Stimulated activated CD4-positive, alpha-beta T cell treated with anti-CD3 and anti-CD28 coated beads, TNF-alpha, amount 100 ng/mL, for 24 hours (primary cell): ENCODE data around the gene MGMT.

ENCODE experiments used
- DNase-seq, 3 experiments: peaks; one replicate each; pipeline ENCODE4 v3.0.0-alpha.2; 2020; ENCODE audit warnings: low read depth in 3 of 3

Gene MGMT

DNA sequence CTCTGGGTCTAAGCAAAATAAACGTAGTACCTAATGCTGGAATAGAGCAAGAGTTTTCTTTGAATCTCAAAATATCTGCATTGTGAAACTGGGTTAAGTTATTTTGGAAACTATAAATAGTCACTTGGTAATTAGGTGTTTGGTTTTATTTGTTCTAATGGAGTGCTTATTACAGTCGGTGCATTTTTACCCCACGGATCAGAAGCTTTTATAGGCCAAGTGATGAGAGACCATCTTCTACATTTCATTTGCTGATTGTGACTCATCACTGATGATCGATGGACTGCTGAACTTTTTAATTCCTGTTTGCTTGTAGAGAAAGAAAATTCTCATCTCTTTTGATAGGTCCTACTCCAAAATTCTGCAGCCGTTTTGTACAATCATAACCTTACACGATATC lies 28.2 kb downstream of the MGMT start:
- DNase-seq, result no peak

DNA sequence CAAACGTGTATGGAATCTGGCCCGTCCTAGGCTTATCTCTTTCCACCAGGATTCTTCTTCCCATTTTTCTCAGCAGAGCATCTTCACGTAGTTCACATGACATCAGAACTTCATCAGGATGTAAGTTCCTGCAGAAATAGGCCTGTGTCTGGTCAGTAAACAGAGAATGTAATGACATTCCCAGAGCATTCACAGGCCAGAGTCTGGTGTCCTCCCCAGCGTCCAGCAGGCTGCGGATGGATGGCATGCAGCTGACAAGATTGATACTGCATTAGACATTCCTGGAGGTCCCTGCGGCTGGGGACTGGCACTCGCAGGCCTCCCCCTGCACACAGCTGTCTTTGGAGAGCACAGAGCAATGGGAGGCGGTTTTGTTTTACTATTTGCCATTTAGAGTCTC lies 28.7 kb downstream of the MGMT start:
- DNase-seq, result no peak

DNA sequence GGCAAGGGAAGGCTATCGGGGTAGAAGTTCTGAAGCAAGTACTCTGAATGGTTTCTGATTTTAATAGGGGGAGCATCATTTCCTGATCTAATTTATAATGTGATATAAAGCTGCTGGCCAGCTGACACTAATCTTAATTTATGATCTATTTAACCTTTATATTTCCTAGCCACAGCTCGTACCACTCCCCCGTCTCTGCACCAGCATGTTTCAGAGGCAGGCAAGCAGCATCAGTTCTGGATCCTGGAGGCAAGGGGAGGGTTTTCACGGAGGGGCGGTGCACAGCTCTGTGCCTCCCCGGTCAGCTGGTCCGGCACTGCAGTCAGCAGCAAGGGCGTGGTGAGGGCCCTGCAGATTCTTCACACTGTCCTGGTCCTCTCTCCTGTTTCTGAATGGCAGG lies 30.0 kb downstream of the MGMT start:
- DNase-seq, result no peak

DNA sequence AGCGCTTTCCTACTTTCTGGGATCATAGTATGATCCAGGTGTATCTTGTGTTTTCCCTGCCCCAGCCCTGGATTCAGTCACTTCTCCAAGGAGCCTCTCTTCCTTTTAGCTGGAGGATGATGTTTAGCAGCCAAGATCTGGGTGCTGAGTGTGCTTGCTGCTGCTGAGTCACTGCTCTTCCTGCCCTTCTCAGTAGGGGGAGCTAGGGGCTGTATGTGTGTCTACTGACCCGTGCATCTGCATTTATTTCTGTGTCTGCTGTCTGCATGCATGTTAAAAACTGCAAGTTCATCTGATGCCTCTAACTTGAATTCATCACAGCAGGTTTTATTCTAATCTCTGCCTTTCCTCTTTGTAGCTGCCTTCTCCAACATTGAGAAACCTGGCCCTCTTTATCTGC lies 31.6 kb downstream of the MGMT start:
- DNase-seq, result no peak

DNA sequence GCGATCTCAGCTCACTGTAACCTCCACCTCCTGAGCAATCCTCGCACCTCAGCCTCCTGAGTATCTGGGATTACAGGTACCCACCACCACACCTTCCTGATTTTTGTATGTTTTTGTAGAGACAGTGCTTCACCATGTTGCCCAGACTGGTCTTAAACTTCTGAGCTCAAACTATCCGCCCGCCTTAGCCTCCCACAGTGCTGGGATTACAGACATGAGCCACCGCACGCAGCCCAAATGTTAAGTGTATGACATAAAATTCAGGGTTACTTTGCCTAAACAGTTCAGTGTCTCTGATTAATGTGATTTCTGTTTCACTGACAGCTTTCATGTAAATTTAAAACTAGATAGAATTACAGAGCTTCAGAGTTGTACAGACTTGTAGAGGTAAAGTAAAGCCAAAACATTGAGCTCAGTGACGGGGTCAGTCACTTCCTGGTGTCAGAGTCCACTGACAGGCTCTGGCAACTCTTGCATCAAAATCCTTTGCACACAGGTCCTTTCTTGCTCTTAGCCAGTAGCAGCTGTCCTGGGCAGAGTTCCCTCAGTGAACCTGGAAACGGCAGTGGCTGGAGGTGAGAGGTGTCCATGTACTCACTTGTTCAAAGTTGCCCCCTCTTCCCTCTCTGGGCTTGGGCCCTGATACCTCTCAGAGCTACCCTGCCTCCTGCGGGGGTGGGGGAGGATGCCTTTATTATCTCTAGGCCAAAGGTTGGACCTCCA lies 33.7 kb downstream of the MGMT start:
- DNase-seq, result no peak

DNA sequence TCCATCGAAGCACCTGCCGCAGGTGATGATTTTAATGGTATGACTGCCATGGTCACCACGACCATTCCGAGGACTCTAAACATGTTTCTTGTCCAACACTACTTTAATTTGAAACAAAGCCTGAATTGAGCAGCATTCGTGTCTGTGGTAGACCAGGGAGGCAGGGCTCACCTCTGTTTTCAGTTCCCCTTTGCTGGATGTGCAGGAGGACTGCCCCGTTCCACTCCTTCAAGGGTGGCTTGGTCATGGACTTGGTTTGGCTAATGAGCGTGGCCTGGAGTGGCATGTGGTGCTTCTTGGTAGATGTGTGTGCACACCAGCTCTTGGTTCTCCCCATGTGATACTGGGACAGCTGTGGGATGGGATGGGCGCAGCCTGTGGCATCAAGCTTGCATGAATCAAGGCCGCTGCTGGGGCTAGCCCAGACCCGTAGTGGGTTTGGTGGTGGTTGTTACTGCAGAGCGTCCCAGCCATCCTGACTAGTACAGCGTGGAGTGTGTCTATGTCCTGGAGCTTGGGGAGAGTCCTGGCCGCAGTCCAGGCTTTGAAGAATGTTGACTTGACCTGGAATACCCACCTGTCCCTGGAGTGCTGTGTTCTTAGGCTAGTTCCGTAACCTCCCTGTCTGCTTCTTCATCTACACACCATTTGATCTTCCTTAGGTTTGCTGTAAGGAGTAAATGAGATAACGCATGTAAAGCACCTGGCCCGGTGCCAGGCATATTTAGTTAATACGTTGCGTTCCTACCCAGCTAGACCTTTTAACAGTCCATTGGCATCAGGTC lies 34.8 kb downstream of the MGMT start:
- DNase-seq, result no peak

DNA sequence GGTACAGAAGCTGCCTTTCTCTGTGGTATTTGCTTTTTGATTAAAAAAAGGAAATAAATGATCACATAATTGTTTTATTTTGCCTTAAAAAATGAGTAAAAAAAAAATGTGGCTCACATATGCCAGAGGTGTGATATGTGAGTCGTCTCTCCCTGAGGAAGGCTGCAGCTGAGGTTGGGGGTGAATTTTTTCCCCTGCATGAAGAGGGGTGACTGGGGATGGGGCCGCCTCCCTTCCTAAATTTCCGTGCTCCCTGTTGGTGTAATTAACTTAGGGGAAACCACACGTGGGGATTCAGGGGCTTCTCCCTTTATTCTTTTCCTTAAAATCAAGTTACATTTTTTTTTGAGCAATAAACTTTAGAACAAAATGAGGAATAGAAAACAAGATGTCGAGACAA lies 35.4 kb downstream of the MGMT start:
- no peak for DNase-seq

DNA sequence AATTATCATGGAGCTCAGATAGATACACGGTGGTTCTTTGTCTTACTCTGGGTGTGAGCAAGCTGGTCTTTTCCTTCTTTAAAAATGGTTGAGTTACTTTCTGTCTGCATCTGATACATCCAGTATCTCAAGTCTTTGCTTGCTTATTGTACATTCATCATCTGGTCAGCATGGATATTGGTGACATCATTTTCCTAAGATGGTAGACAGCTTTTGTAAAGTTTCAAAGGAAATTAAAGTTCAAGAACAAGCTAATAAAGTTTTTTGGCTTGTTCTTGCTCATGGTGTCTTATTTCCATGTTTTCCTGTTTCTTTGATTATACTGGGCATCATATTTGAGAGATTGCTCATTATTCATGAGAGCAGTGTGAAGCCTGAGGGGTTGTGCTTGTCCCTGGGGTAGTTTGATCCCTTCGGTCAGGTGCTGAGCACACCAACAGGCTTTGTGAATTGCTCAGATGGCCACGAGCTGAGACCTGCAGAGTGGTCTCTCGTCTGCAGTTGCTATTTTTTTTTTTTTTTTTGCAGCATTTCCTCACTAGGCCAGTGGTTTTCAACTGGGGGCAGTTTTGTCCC lies 38.5 kb downstream of the MGMT start:
- DNase-seq, result no peak

DNA sequence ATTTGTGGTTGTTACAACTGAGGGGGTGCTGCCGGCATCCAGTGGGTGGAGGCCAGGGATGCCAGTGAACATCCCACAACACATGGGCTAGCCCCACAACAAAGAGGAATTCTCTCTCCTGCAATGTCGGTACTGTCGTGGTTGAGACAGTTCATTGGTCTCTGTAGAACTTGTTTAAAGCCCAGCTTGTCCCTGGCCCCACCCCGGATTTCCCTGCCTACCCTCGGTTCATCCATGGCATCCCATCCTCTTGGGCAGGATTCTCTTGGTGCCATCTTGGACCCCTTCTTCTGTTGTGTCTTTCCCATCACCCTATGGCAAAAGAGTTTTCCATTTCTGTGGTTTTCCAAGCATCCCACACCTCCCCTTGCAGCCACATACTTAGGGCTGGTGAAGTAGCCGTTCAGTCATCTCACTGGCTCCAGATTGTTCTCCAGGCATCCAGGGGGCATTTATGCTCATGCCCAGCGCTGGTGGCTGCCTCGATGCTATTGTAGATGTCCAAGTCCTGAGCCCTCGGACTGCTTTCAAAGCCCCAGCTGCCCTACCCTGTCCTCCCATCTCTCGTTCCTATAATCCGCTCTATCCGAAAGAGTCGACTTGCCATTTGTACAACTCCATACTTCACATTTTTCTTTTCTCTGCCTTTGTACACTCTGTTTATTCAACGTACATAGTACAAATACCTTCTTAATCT lies 39.2 kb downstream of the MGMT start:
- DNase-seq, result no peak

DNA sequence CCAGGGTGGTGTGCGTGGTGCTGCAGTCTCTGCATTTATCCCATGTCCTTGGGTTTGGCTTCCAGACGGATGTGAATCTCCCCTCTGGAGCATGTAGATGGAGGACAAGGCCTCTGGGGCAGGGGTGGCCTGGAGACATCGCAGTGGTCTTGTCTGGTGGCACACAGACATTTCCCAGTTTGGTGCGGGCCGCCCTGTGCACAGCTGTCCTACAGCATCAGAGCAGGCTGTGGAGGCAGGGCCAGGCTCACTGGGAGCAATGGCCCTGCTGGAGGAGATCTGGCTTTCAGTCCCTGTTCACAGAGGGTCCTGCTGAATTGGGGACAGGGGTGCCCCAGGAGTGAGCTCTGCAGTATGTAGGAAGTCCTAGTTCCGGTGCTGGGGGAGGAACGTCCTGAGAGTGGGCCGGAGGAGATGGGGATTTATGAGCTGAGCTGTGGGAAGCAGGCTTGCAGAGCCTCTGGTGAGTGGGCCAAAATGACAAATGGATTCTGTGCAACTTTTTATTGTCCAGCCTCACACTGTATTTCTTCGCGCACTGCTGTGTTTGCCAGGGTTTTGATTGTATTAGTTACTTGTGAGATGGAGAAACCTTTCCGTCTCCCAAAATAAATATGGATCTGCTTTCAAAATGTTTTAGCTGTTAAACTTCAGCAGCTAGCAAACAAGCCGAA lies 40.3 kb downstream of the MGMT start:
- DNase-seq, result no peak

DNA sequence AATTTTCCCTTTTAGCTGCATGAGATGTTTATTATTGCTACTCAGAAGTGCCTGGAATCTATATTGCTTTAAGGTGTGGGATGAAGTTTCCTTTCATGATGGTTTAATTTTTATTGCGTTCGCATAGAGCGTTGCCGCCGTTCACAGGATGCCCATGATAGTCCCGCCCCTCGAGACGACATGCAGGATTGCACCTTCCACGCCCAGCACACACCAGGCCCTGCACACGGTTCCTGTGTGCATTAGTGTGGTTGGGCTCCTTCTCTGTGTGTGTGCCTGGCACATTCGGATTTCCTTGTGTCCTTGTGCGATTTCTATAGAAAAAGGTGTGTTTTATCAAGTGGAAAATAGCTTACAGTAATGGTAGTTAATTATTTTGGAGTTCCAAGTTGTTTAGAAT lies 42.1 kb downstream of the MGMT start:
- no peak for DNase-seq

DNA sequence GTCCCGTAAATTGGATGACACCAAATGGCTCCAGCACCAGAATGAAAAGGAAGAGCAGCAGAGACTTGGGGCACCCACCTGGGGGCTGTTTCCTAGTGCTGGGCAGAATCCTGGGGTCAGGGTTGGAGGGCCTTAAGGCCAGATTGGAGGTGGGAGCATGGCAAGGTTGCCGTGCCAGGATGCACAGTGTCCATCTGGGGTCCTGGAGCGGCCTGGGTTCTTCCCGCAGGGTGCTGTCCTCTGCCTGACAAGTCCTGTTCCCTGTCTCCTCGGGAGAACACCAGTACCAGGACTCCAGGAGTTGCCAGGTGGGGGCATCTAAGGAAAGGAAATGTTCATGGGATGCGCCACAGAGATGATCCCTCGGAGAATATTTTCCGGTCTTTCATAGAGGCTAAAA lies 42.8 kb downstream of the MGMT start:
- no peak for DNase-seq

DNA sequence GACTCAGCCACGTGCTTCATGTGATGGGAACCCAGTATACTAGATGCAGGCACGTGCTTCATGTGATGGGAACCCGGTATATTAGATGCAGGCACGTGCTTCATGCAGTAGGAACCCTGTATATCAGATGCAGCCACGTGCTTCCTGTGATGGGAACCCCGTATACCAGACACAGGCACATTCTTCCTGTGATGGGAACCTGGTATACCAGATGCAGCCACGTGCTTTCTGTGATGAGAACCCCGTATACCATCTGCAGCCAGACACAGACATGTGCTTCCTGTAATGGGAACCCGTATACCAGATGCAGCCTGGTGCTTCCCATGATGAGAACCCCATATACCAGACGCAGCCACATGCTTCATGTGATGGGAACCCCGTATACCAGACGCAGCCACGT lies 44.0 kb downstream of the MGMT start:
- DNase-seq, result no peak

DNA sequence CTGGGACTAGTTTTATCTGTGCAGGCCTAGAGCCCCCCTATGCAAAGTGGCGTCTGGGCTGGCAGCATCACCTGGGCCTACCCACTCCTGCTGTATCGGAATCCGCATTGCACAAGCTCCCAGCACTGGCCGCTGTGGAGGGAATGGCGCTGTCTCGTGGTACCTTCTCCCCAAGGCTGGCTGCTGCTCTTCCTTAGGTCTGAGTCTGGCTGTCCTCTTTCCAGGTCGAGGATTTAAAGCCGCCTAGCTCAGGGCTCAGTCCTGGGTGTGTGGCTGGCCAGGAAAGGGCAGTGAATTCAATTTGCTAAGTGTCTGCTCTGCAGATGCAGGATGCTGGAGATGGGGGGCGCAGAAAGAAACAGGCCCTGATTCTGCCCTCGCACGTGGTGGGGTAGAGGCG lies 44.7 kb downstream of the MGMT start:
- no peak for DNase-seq

DNA sequence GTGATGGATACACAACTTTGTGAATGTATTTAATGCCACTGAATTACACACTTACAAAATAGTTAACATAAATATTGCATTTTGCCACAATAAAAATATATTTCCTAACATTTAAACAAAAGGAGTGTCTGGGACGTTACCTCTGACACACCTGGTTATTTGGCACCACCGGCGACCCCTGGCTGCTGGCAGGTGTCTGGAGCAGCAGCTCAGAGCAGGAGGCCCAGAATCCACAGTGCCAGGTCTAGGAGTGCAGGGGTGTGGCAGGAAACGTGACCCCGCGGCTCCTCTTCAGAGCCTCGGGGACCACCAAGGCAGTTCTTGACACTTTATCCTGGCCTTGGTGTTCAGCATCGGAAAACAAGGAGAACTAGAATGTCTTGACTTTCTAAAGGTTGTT lies 46.3 kb downstream of the MGMT start:
- DNase-seq, result no peak

DNA sequence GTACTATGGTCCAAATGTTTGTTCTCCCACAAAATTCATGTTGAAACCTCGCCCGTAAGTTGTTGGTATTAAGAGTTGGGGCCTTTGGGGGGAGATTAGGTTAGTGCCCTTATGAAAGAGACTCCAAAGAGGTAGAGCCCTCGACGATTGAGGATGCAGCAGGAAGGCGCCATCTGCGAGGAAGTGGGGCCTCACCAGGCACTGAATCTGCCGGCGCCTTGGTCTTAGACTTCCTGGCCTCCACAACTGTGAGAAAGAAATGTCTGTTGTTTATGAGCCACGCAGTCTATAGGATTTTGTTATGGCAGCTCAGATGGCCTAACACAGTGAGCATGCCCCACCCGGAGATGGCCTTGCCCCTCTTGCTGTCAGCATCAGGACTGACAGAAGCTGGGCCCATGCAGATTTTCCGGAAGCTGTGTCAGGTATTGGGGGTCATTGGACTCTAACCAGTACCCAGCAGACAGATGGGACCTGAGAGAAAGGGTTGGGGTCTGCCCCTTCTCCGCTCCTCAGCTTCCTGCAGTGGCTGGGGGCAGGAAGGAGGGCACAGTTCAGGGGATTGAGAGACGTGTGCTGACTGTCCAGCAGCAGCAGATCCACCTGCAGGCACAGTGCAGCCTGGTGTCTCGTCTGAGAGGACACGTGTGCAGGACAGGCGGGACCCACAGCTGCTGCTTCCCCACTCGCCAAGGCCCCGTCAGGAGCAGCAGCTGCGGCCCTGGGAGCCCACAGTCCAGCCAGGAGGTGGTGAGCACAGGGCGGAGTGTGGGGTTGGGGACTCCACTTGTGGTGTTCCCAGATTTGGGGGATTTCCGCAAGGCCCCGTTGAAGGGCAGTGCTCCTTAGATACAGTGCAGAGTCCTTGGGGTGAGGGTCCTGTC lies 47.8 kb downstream of the MGMT start:
- no peak for DNase-seq

DNA sequence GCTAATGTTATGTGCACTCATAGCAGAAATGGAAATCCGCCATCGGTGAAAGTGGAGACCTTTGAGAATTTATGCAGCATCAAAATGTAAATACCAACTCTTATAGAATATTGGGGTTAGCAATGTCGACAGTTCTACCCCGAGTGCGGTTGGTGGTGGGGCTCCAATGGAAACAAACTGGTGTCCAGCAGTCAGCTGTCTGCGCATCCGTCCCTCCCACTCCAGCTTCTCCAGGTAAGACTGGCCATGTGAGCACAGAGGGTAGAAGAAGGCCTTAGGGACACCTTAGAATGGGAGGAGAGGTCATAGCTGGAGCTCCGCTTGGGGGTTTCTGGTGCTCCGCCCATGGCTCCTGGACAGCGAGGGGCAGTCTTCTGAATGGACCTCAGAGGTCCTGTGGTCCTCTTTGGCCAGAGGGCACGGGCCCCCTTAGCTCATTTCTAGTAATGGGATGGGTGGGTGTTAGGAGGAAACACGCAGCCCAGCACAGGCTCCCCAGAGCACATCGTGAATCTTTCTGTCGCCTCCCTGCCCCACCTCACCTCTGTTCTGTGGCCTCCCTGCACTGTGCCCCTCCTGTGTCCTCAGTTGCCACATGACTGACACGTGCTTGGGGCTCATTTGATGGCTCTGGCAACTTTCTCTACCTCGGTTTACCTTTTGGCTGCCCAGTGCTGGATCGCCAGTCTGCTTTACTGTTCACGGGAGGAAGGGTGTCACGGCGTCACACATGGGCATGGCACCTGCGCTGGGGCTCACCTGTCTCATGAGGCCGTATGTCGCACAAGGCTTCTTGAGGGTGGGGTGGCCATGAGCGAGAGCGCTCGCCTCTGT lies 50.0 kb downstream of the MGMT start:
- DNase-seq, result no peak

DNA sequence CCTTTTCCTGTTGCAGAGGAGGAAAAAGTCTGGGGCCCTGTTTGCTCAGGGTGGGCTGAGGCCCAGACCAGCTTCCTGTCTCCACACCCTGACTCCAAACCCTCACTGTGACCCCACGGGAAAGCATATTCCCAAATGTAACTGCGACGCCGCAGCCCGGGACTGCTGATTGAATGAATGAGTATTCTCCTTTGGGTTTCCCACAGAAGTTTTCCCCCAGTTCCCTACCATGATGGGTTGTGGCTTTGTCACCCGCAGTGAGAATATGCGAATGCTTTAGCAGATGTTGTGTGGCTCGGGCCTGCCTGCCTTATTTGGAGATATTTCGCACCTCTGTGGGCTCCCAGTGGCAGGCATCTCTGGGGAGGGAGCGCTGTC lies 50.6 kb downstream of the MGMT start:
- no peak for DNase-seq

DNA sequence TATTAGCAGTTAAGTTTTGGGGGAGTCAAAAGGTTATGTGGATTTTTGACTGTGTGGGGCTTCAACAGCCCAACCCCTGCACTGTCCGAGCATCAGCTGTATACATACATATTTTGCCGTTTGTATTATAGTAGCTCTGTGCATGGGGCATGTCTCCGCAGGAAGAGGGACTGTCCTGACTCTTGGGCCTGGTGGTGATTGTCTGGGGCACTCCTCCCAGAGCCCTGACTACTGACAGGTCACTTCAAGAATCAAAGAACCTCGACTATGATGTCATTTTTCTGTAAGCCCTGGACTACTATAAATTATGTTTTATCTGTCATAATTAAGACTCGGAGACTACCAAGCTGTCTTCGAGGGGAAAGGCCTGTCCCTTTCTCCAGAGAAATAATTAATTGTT lies 51.8 kb downstream of the MGMT start:
- no peak for DNase-seq

DNA sequence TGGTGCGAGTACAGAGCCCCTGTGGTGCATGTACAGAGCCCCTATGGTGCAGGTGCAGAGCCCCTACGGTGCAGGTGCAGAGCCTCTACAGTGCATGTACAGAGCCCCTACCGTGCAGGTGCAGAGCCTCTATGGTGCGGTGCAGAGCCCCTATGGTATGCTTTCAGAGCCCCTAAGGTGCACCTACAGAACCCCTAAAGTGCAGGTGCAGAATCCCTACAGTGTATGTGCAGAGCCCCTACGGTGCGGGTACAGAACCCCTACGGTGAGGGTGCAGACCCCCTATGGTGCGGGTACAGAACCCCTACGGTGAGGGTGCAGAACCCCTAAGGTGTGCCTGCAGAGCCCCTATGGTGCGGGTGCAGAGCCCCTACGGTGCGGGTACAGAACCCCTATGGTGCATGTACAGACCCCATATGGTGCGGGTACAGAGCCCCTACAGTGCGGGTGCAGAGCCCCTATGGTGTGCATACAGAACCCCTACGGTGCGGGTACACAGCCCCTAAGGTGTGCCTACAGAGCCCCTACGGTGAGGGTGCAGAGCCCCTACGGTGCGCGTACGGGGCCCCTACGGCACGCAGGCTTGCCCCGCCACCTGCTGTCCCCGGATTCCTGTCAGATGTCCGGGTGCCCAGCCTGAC lies 53.5 kb downstream of the MGMT start:
- no peak for DNase-seq
